Esophagus muscularis mucosa (tissue), 4 donors: ENCODE results near the gene DYNC2H1. TPM values are rescaled to one million over a fixed set of nuclear protein-coding genes. Genes with fewer than 3 reads are reported as not detected.

ENCODE experiments used
- DNase-seq: peaks from one replicate; pipeline ENCODE4 v3.0.0-alpha.2; 2017; ENCODE audit errors: extremely low spot score
- H3K27ac ChIP-seq, 4 donors: fragments of 200-600 bp; sonication (generic); replicated peaks in 1 of 4; 1 replicate in 3 of 4; 2 replicates in 1 of 4; pipeline ENCODE4 v1.5.1; 2016 to 2019; ENCODE audit warnings: mild to moderate bottlenecking in 1 of 4
- H3K27me3 ChIP-seq, 4 donors: fragments of 200-600 bp; sonication (generic); one replicate each; pipeline versions ENCODE4 v1.5.1 to v1.6.0; 2016 to 2019
- H3K36me3 ChIP-seq, 4 donors: fragments of 200-600 bp; sonication (generic); one replicate each; pipeline ENCODE4 v1.5.1; 2016 to 2019
- H3K4me1 ChIP-seq, 4 donors: fragments of 200-600 bp; sonication (generic); one replicate each; pipeline ENCODE4 v1.5.1; 2016 to 2019
- H3K4me3 ChIP-seq, 4 donors: fragments of 200-600 bp; sonication (generic); 1 replicate in 2 of 4; 2 replicates in 2 of 4; pipeline ENCODE4 v1.5.1; 2016 to 2019; ENCODE audit warnings: mild to moderate bottlenecking in 4 of 4, moderate library complexity in 1 of 4
- H3K9me3 ChIP-seq, 4 donors: fragments of 200-600 bp; sonication (generic); 1 replicate in 3 of 4; 2 replicates in 1 of 4; pipeline ENCODE4 v1.5.1; 2016 to 2019
- CTCF ChIP-seq, 3 experiments: fragments of 200-600 bp in 2 of 3; fragments of 450-650 bp in 1 of 3; sonication (generic) in 2 of 3; IDR thresholded peaks; one replicate each; pipeline ENCODE4 v1.5.1; 2017 to 2019; ENCODE audit warnings: antibody characterized with exemption in 3 of 3, mild to moderate bottlenecking in 2 of 3, moderate library complexity in 1 of 3
- EP300 ChIP-seq: sonication (generic); formaldehyde crosslinking; IDR thresholded peaks from one replicate; pipeline ENCODE4 v1.6.1; 2017; ENCODE audit warnings: antibody characterized with exemption
- POLR2A ChIP-seq: fragments of 450-650 bp; IDR thresholded peaks from one replicate; pipeline ENCODE4 v1.6.1; 2017; ENCODE audit warnings: antibody characterized with exemption, moderate library complexity, mild to moderate bottlenecking, low read depth
- POLR2AphosphoS5 ChIP-seq, 2 donors: sonication (generic); formaldehyde crosslinking; IDR thresholded peaks; one replicate each; pipeline ENCODE4 v1.6.1; 2017; ENCODE audit warnings: antibody characterized with exemption in 2 of 2
- WGBS: methylation state at CpG from one replicate; pipeline ENCODE4 v1.1.5; 2018; 5-methylcytosine and 5-hydroxymethylcytosine counted together
- intact Hi-C: fragments of 100-400 bp; cut with DNase I; formaldehyde crosslinking; loops from one replicate; pipeline ENCODE4 v1.15.1; 2023
- total RNA-seq, 4 donors: library from RNA; depleted of rRNA; stranded (reverse); fragments of >200 nt; gene quantifications; one replicate each; pipeline versions ENCODE4 v1.1.0 to v1.2.1, GENCODE V29; 2016

The DYNC2H1 gene
- total RNA-seq, 4 donors from 2014 or later: 9.2 to 14.5 (median 12.5) TPM

GRCh38 chr11:103483996-103484395, 374.8 kb downstream of the DYNC2H1 start:
- H3K27me3 ChIP-seq: no peaks in the 10 kb centered on the region
- intact Hi-C loops: no loop called here
- no peak overlapping the region for H3K27ac ChIP-seq
- no peaks in the 10 kb centered on the region for H3K4me1 ChIP-seq
- no peak for DNase-seq
- no peaks in the 10 kb centered on the region for H3K9me3 ChIP-seq
- no peak overlapping the region for H3K4me3 ChIP-seq
- TF ChIP-seq POLR2AphosphoS5 (IDR thresholded peaks at IDR 0.05): no peak
- no peak for TF ChIP-seq POLR2A
- TF ChIP-seq CTCF (IDR thresholded peaks at IDR 0.05): no peak
- TF ChIP-seq EP300: no peak
- no peaks in the 10 kb centered on the region for H3K36me3 ChIP-seq

- Histone ChIP-seq H3K4me1 (no peaks in the 10 kb centered on the region), H3K36me3 (no peaks in the 10 kb centered on the region), H3K9me3 (no peaks in the 10 kb centered on the region), H3K4me3 (no peak overlapping the region), H3K27me3 (no peaks in the 10 kb centered on the region), H3K27ac (no peak overlapping the region)
- 88% methylated on average over 3 of the region's 3 CpGs for WGBS
- TF ChIP-seq POLR2AphosphoS5 (IDR thresholded peaks at IDR 0.05) (no peak), CTCF (IDR thresholded peaks at IDR 0.05) (no peak), EP300 (no peak), POLR2A (no peak)
- DNase-seq: no peak
- intact Hi-C loops: no loop called here
Measured at GRCh38 chr11:103484545-103484944, 375.3 kb downstream of the DYNC2H1 start.

- Histone ChIP-seq H3K4me3 (no peak overlapping the region), H3K27me3 (no peaks in the 10 kb centered on the region), H3K36me3 (no peaks in the 10 kb centered on the region), H3K9me3 (no peaks in the 10 kb centered on the region), H3K27ac (no peak overlapping the region), H3K4me1 (no peaks in the 10 kb centered on the region)
- intact Hi-C loops: no loop called here
- WGBS: 73% methylated on average over 5 of the region's 5 CpGs
- no peak for DNase-seq
- TF ChIP-seq CTCF (IDR thresholded peaks at IDR 0.05) (no peak), POLR2A (no peak), POLR2AphosphoS5 (IDR thresholded peaks at IDR 0.05) (no peak), EP300 (no peak)
Measured at GRCh38 chr11:103486604-103487003, 377.4 kb downstream of the DYNC2H1 start.

- no peaks in the 10 kb centered on the region for H3K4me1 ChIP-seq
- 93% methylated on average over 4 of the region's 4 CpGs for WGBS
- no peak overlapping the region for H3K27ac ChIP-seq
- no peaks in the 10 kb centered on the region for H3K9me3 ChIP-seq
- TF ChIP-seq POLR2AphosphoS5 (IDR thresholded peaks at IDR 0.05) (no peak), CTCF (IDR thresholded peaks at IDR 0.05) (no peak), POLR2A (no peak), EP300 (no peak)
- DNase-seq: no peak
- H3K36me3 ChIP-seq: no peaks in the 10 kb centered on the region
- H3K27me3 ChIP-seq: no peaks in the 10 kb centered on the region
- H3K4me3 ChIP-seq: no peak overlapping the region
- intact Hi-C loops: no loop called here
Measured at GRCh38 chr11:103487113-103487512, 377.9 kb downstream of the DYNC2H1 start.

GRCh38 chr11:103488031-103488461, 378.8 kb downstream of the DYNC2H1 start:
- Histone ChIP-seq H3K27ac (no peak overlapping the region), H3K9me3 (no peaks in the 10 kb centered on the region), H3K27me3 (no peaks in the 10 kb centered on the region), H3K36me3 (no peaks in the 10 kb centered on the region), H3K4me1 (no peaks in the 10 kb centered on the region), H3K4me3 (no peak overlapping the region)
- intact Hi-C loops: no loop called here
- DNase-seq: no peak
- TF ChIP-seq POLR2AphosphoS5 (IDR thresholded peaks at IDR 0.05) (no peak), EP300 (no peak), POLR2A (no peak), CTCF (IDR thresholded peaks at IDR 0.05) (no peak)
